Choroid plexus epithelial cell (primary cell): ENCODE data around the gene PIEZO1.
"Not testable (repeated sequence)": the region's sequence is repeated elsewhere in the genome, so short reads cannot be mapped to it uniquely, and the experiment has no call there.

Experiments
- DNase-seq: peaks from one replicate; pipeline ENCODE4 v3.0.0-alpha.2; 2010; ENCODE audit warnings: low read depth
- H3K4me3 ChIP-seq: 2 replicates; pipeline ENCODE4 v1.5.1; 2011; ENCODE audit warnings: low read depth, mild to moderate bottlenecking, control low read depth, low read length, moderate library complexity
- CTCF ChIP-seq: conservative IDR thresholded peaks from 2 replicates; pipeline ENCODE4 v1.5.1; 2011; ENCODE audit warnings: low read depth, mild to moderate bottlenecking, control low read depth, inconsistent platforms, low read length, moderate library complexity

Gene PIEZO1

GRCh38 chr16:88673716-88674379, 111.2 kb downstream of the PIEZO1 start:
- H3K4me3 ChIP-seq, result no peak overlapping the region
- no peak for TF ChIP-seq CTCF
- DNase-seq, result no peak

GRCh38 chr16:88672776-88673175, 112.2 kb downstream of the PIEZO1 start:
- DNase-seq, result no peak
- TF ChIP-seq CTCF, result peak; percentile 40
- H3K4me3 ChIP-seq, result no peak overlapping the region

- no peak for TF ChIP-seq CTCF
- DNase-seq, result no peak
- H3K4me3 ChIP-seq, result no peak overlapping the region
Measured at GRCh38 chr16:88671806-88672205, 113.2 kb downstream of the PIEZO1 start.

GRCh38 chr16:88669980-88670379, 115.0 kb downstream of the PIEZO1 start:
- DNase-seq, result no peak
- no peak for TF ChIP-seq CTCF
- H3K4me3 ChIP-seq, result no peak overlapping the region

GRCh38 chr16:88669493-88669892, 115.5 kb downstream of the PIEZO1 start:
- DNase-seq, H3K4me3 ChIP-seq: not testable (repeated sequence)

GRCh38 chr16:88667461-88667860, 117.6 kb downstream of the PIEZO1 start:
- peak; percentile 64 for TF ChIP-seq CTCF
- DNase-seq, result peak; percentile 65
- H3K4me3 ChIP-seq, result no peak overlapping the region

GRCh38 chr16:88665570-88665969, 119.5 kb downstream of the PIEZO1 start:
- TF ChIP-seq CTCF, result no peak

More at GRCh38 chr16:88665570-88665969, 119.5 kb downstream of the PIEZO1 start:
- no peak overlapping the region for H3K4me3 ChIP-seq
- no peak for DNase-seq
